Measurements from ENCODE around the gene NTSR1. TPM values are rescaled to one million over a fixed set of nuclear protein-coding genes. Genes with fewer than 3 reads are reported as not detected.

The NTSR1 gene
- total and polyA plus RNA-seq, 2 experiments from 2014 or later = 0.15 to 1.4 TPM

GRCh38 chr20:62799873-62800272 is 91.2 kb downstream of the NTSR1 start (continued):
- no peak for TF ChIP-seq ZNF462 (CRISPR knock-in tag; IDR thresholded peaks at IDR 0.05)

- Histone ChIP-seq H3K27ac (ENCODE audit: low read depth) (no peak overlapping the region), H3K4me2 (no peak overlapping the region), H3K27me3 (ENCODE audit: insufficient read depth) (peaks cover 13% of the 10 kb centered on the region), H3K79me2 (replicated peaks; ENCODE audit: insufficient read depth) (no peaks in the 10 kb centered on the region), H3K4me1 (ENCODE audit: insufficient read depth) (peaks cover 12% of the 10 kb centered on the region; the same call in 1 of the 2 replicates), H3K9me2 (ENCODE audit: insufficient read depth) (no peaks in the 10 kb centered on the region), H3F3A (replicated peaks; ENCODE audit: low read depth) (peaks cover 12% of the 10 kb centered on the region; the same call in 1 of the 2 replicates), H3K4me3 (no peak overlapping the region), H2AFZ (no peak overlapping the region), H4K20me1 (replicated peaks; ENCODE audit: insufficient read depth) (peaks cover 3% of the 10 kb centered on the region), H3K36me3 (ENCODE audit: insufficient read depth) (peaks cover 7% of the 10 kb centered on the region; the same call in 1 of the 2 replicates)
- H3K4me3 Mint-ChIP-seq = no peak overlapping the region
- no peaks in the 10 kb centered on the region for H3K9me3 Mint-ChIP-seq
- peaks cover 30% of the 10 kb centered on the region for H3K36me3 Mint-ChIP-seq (ENCODE audit: low read depth)
- peaks cover 3% of the 10 kb centered on the region; the same call in 1 of the 3 replicates for H3K4me1 Mint-ChIP-seq
- peaks cover 36% of the 10 kb centered on the region for H3K27me3 Mint-ChIP-seq (ENCODE audit: insufficient read depth, low read depth, poor library complexity)
- DNase-seq (ENCODE audit: low spot score) = no peak
- ATAC-seq = no peak
- H3K27ac Mint-ChIP-seq = no peak overlapping the region
- TF ChIP-seq POLR2AphosphoS5 (IDR thresholded peaks at IDR 0.05; ENCODE audit: low read depth) (no peak), REST (IDR thresholded peaks at IDR 0.05; ENCODE audit: unreplicated experiment) (no peak), ZNF462 (CRISPR knock-in tag; IDR thresholded peaks at IDR 0.05) (no peak)
These were observed 92.0 kb downstream of the NTSR1 start for GRCh38 chr20:62800314-62801259.

All from GM23338 (cell line).